SU-DHL-6 (cell line): ENCODE results near the gene HHAT.
"Not testable (repeated sequence)": the region's sequence is repeated elsewhere in the genome, so short reads cannot be mapped to it uniquely, and the experiment has no call there.

ENCODE experiments used
- H2AFZ ChIP-seq: fragments of 200-600 bp; sonication (generic); 2 replicates; pipeline ENCODE4 v1.6.1; 2014; ENCODE audit warnings: low read depth, mild to moderate bottlenecking, moderate library complexity, mixed read lengths, antibody characterized with exemption, low read length; ENCODE audit not compliant: severe bottlenecking
- H3F3A ChIP-seq: fragments of 200-600 bp; shearing (Covaris generic); 2 replicates; pipeline ENCODE4 v1.6.0; 2016; ENCODE audit warnings: antibody characterized with exemption, mild to moderate bottlenecking; ENCODE audit not compliant: insufficient read depth
- H3K27ac ChIP-seq: fragments of 200-600 bp; sonication (generic); 2 replicates; pipeline ENCODE4 v1.5.1; 2016; ENCODE audit warnings: low read depth, mild to moderate bottlenecking, low read length, moderate library complexity, mixed read lengths
- H3K27me3 ChIP-seq: fragments of 200-600 bp; sonication (generic), shearing (Covaris generic); 2 replicates; pipeline ENCODE4 v1.6.0; 2014; ENCODE audit warnings: mild to moderate bottlenecking, low read length
- H3K36me3 ChIP-seq: fragments of 200-600 bp; sonication (generic); 2 replicates; pipeline ENCODE4 v1.6.1; 2014; ENCODE audit warnings: mild to moderate bottlenecking, low read length, mixed read lengths
- H3K4me2 ChIP-seq: fragments of 300-600, 200-600 bp; shearing (Covaris generic), sonication (generic); 2 replicates; pipeline ENCODE4 v1.6.0; 2014; ENCODE audit warnings: low read length, low read depth, mild to moderate bottlenecking; ENCODE audit not compliant: poor library complexity, severe bottlenecking
- H3K4me3 ChIP-seq: fragments of 200-600 bp; sonication (generic); 2 replicates; pipeline ENCODE4 v1.5.1; 2014; ENCODE audit warnings: antibody characterized with exemption, low read length, mild to moderate bottlenecking, mixed read lengths; ENCODE audit not compliant: insufficient read depth, poor library complexity, severe bottlenecking
- H3K79me2 ChIP-seq: fragments of 200-600 bp; sonication (generic); 2 replicates; pipeline ENCODE4 v1.6.1; 2014; ENCODE audit warnings: mild to moderate bottlenecking, low read length, moderate library complexity; ENCODE audit not compliant: insufficient read depth
- H3K9ac ChIP-seq: fragments of 200-600 bp; sonication (generic); 2 replicates; pipeline ENCODE4 v1.7.0; 2014; ENCODE audit warnings: mild to moderate bottlenecking, low read length
- H3K9me2 ChIP-seq: fragments of 200-600 bp; sonication (generic); replicated peaks from 2 replicates; pipeline ENCODE4 v1.6.1; 2014; ENCODE audit warnings: low read length; ENCODE audit not compliant: insufficient read depth
- H3K9me3 ChIP-seq: fragments of 200-600 bp; sonication (generic); 2 replicates; pipeline ENCODE4 v1.6.1; 2014; ENCODE audit warnings: low read length, mixed read lengths; ENCODE audit not compliant: insufficient read depth
- H4K20me1 ChIP-seq: fragments of 200-600 bp; sonication (generic); 2 replicates; pipeline ENCODE4 v1.6.1; 2014; ENCODE audit warnings: low read depth, mild to moderate bottlenecking, antibody characterized with exemption, low read length, moderate library complexity, mixed read lengths
- EZH2phosphoT487 ChIP-seq: fragments of 200-600 bp; sonication (generic), shearing (Covaris generic); conservative IDR thresholded peaks from 2 replicates; pipeline ENCODE4 v1.6.1; 2018; ENCODE audit warnings: mild to moderate bottlenecking, antibody characterized with exemption, low read length, moderate library complexity, mixed read lengths
- TF ChIP-seq, protein P1 (sequence below): fragments of 200-600 bp; sonication (generic); IDR thresholded peaks from one replicate; pipeline ENCODE4 v1.5.1; 2017; ENCODE audit warnings: antibody characterized with exemption, mild to moderate bottlenecking, low read length, moderate library complexity; ENCODE audit not compliant: insufficient read depth, poor library complexity, severe bottlenecking

HHAT gene

DNA sequence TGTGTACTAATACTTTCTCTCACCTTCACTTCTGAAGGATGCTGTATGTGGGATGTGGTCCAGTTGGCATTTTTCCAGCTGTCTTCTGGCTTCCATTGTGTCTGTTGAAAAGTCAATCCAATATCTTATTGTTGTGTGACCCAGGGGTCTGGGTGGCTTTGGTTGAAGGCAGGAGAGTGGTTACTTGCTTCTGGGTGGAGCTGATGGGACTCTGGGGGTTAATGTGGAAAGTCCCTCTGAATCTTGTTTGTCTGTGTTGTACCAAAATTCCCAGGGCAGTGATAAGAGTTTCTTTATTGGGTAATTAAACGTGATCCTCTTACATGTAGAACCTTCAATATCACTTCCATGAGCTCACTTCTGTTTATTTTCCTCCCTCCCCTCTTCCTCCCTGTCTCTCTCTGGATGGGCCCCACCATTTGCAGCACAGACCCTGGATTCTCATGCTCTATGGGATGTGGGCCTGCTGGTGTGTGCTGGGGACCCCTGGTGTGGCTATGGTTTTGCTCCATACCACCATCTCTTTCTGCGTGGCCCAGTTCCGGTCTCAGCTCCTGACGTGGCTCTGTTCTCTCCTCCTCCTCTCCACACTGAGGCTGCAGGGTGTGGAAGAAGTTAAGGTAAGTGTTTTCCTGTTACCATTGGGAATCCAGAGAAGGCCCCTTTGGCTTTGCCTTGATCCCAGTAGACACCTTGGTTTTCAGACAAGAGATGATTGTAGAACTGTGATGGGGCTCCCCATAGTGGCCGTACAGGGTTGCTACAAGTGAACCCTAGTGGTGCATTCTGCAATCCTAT is 71.5 kb downstream of the HHAT start:
- Histone ChIP-seq H3K27ac (no peak overlapping the region), H4K20me1 (no peaks in the 10 kb centered on the region), H3K9ac (no peak overlapping the region), H3K27me3 (peaks cover 3% of the 10 kb centered on the region; the same call in 1 of the 2 replicates), H3K36me3 (no peaks in the 10 kb centered on the region), H3K79me2 (no peaks in the 10 kb centered on the region), H2AFZ (no peak overlapping the region), H3K9me3 (no peaks in the 10 kb centered on the region), H3K4me3 (no peak overlapping the region), H3F3A (no peaks in the 10 kb centered on the region), H3K9me2 (no peaks in the 10 kb centered on the region), H3K4me2 (no peak overlapping the region)
- TF ChIP-seq EZH2phosphoT487, result no peak
- TF ChIP-seq, protein P1, sequence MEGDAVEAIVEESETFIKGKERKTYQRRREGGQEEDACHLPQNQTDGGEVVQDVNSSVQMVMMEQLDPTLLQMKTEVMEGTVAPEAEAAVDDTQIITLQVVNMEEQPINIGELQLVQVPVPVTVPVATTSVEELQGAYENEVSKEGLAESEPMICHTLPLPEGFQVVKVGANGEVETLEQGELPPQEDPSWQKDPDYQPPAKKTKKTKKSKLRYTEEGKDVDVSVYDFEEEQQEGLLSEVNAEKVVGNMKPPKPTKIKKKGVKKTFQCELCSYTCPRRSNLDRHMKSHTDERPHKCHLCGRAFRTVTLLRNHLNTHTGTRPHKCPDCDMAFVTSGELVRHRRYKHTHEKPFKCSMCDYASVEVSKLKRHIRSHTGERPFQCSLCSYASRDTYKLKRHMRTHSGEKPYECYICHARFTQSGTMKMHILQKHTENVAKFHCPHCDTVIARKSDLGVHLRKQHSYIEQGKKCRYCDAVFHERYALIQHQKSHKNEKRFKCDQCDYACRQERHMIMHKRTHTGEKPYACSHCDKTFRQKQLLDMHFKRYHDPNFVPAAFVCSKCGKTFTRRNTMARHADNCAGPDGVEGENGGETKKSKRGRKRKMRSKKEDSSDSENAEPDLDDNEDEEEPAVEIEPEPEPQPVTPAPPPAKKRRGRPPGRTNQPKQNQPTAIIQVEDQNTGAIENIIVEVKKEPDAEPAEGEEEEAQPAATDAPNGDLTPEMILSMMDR, result peak; percentile 65

DNA sequence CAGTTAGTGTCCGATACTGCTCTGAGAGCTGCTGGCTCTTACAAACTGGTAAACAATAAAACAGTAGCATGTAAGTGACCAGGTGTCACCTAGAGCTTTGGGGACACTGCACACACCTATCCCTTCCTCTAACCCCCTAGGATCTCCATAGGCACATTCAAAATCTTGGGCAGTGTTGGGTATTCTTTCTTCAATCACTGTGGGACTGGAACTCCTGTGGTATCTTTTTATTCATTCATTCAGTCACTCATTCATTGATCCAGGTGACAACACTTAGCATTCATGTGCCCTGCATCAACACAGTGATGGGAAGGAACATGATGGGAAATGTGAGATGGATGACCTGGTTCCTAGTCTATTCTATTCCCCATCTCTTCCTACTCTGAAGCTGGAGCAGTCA is 73.9 kb downstream of the HHAT start:
- Histone ChIP-seq H3K27me3 (no peaks in the 10 kb centered on the region), H3K79me2 (no peaks in the 10 kb centered on the region), H3K4me2 (no peak overlapping the region), H3K9me3 (no peaks in the 10 kb centered on the region), H3F3A (no peaks in the 10 kb centered on the region), H3K9ac (no peak overlapping the region), H3K9me2 (no peaks in the 10 kb centered on the region), H3K27ac (no peak overlapping the region), H3K4me3 (no peak overlapping the region), H2AFZ (no peak overlapping the region), H3K36me3 (no peaks in the 10 kb centered on the region), H4K20me1 (no peaks in the 10 kb centered on the region)
- TF ChIP-seq EZH2phosphoT487, result no peak
- TF ChIP-seq, protein P1, result no peak

GRCh38 chr1:210405316-210405715 is 76.6 kb downstream of the HHAT start:
- Histone ChIP-seq H3K27ac (no peak overlapping the region), H3K9ac (no peak overlapping the region), H3K79me2 (no peaks in the 10 kb centered on the region), H2AFZ (no peak overlapping the region), H3K4me3 (no peak overlapping the region), H3K4me2 (no peak overlapping the region), H3K36me3 (no peaks in the 10 kb centered on the region), H3K27me3 (no peaks in the 10 kb centered on the region), H3K9me2 (no peaks in the 10 kb centered on the region), H4K20me1 (no peaks in the 10 kb centered on the region), H3F3A (no peaks in the 10 kb centered on the region), H3K9me3 (no peaks in the 10 kb centered on the region)
- TF ChIP-seq EZH2phosphoT487, result no peak
- TF ChIP-seq, protein P1, result no peak

DNA sequence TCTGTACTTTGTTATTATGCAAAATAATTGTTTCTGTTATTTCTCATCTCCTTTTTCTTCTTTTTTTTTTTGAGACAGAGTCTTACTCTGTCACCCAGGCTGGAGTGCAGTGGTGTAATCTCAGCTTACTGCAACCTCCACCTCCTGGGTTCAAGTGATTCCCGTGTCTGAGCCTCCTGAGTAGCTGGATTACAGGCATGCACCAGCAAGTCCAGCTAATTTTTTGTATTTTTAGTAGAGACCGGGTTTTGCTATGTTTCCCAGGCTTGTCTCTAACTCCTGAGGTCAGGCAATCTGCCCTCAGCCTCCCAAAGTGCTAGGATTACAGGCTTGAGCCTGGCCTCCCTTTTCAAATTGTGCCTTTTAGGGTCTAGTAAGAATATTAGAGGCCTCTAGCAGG is 77.6 kb downstream of the HHAT start:
- H3F3A ChIP-seq, result not testable (repeated sequence)

More for the DNA sequence above, 77.6 kb downstream of the HHAT start:
- H3K9me3 ChIP-seq, H3K36me3 ChIP-seq, H3K4me2 ChIP-seq, H3K79me2 ChIP-seq, H3K27me3 ChIP-seq, H3K27ac ChIP-seq, H2AFZ ChIP-seq, H3K9ac ChIP-seq, H3K4me3 ChIP-seq, H3K9me2 ChIP-seq, H4K20me1 ChIP-seq: not testable (repeated sequence)
